AG08396 (cell line): ENCODE measurements around the gene CAPN2.
A peak's percentile ranks its signal among the peaks of the same experiment; 100 is the strongest.

Experiments
- DNase-seq: peaks from one replicate; pipeline ENCODE4 v3.0.0; 2012; ENCODE audit warnings: low spot score, mixed read lengths

The CAPN2 gene

GRCh38 chr1:223761411-223761810 is 49.1 kb downstream of the CAPN2 start:
- no peak for DNase-seq

- no peak for DNase-seq
These were observed 50.9 kb downstream of the CAPN2 start for GRCh38 chr1:223763251-223763650.

- DNase-seq: no peak
These were observed 51.5 kb downstream of the CAPN2 start for GRCh38 chr1:223763881-223764280.

DNA sequence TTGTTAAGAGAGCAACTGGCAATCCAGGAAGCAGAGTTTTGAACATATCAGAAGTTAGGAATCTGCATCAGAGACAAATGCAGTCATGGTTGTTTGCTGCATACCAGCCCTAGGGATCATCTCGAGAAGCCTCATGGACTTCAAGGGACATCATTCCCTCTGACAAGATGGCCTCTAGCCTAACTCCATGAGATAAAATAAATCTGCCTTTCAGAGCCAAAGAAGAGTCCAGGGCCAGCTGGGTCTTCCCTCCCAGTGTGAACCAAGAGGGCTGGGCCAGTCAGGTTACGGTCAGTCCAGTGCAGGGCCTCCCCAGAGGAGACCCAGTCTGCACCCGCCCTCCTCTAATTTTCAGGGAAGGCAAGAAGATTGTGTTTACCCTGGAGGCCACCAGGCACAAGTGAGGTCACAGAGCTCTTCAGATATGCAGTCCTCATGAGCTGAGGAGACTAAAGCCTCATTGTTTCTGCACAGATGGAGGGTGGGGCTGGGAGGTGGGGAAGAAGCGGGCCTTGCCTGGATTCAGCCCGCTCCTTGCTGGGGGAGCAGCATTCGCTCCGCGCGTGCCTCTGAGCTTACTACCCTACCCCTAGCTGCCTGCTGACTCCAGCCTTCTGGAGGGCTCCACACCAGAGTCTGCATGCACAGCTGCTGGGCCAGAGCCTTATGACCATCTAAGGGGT is 52.8 kb downstream of the CAPN2 start:
- DNase-seq: no peak

DNA sequence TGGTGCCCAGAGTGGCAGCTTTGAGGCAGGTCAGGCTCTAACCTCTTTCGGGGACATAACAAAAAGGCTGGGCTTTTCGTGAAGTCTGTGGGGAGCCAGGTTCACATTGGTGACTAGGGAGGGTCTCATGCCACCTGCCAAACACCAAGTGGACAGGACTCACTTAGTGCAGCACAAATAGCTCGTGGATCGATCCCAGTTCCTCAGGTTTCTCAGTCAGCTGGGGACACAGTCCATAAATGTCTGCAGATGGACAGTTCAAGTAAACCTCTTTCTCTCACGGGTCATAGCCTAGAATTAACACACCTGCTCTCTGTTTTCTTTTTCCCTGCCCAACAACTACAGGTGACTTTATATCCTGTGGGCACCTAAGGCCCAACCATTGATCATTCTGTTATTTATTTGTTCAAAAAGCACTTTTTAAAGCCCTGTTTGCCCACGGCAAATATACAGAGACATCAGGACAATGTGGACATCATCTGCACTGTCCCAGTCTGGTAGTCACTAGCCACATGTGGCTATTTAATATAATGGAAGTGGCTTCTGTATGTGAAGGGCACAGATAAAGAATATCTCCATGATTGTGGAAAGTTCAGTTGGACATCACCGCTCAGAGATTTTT is 53.5 kb downstream of the CAPN2 start:
- no peak for DNase-seq

DNA sequence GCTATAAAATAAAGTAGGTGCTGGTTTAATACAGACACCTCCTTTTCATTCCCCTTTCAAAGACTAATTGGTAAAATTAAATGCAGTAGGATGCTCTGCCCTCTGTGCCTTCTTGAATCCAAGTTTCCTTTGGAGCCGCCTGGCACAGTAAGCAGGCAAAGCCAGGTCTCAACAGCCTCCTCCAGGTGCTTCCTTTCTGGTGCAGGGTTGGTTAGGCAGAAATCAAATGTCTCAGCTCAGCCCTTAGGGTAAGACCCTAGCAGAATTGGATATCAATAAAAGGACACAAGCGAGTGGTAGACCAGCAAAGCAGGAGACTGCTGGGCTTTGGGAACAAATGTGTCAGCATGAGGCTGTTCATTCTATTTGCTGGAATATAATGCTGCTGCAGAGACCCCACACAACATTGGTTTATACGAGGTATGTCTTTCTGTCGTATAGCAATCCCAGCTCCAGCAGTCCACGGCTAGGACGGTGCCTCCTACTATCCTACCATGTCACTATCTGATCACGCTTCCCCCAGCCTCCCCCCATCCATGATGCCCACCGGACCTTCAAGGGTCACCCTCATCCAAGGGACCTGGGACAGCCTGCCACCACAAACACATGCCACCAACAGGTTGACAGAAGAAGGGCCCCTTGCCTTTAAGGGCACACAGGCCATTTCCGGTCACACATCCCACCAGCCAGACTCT is 58.4 kb downstream of the CAPN2 start:
- no peak for DNase-seq

GRCh38 chr1:223771469-223771813 is 59.1 kb downstream of the CAPN2 start:
- DNase-seq: no peak

- DNase-seq: peak; percentile 65
These were observed 59.8 kb downstream of the CAPN2 start for GRCh38 chr1:223771814-223772770.

- DNase-seq: no peak
These were observed 60.4 kb downstream of the CAPN2 start for GRCh38 chr1:223772771-223773160.

- DNase-seq: no peak
These were observed 61.9 kb downstream of the CAPN2 start for GRCh38 chr1:223774134-223774814.

GRCh38 chr1:223775054-223775453 is 62.7 kb downstream of the CAPN2 start:
- no peak for DNase-seq

- no peak for DNase-seq
These were observed 63.4 kb downstream of the CAPN2 start for GRCh38 chr1:223775711-223776074.

DNA sequence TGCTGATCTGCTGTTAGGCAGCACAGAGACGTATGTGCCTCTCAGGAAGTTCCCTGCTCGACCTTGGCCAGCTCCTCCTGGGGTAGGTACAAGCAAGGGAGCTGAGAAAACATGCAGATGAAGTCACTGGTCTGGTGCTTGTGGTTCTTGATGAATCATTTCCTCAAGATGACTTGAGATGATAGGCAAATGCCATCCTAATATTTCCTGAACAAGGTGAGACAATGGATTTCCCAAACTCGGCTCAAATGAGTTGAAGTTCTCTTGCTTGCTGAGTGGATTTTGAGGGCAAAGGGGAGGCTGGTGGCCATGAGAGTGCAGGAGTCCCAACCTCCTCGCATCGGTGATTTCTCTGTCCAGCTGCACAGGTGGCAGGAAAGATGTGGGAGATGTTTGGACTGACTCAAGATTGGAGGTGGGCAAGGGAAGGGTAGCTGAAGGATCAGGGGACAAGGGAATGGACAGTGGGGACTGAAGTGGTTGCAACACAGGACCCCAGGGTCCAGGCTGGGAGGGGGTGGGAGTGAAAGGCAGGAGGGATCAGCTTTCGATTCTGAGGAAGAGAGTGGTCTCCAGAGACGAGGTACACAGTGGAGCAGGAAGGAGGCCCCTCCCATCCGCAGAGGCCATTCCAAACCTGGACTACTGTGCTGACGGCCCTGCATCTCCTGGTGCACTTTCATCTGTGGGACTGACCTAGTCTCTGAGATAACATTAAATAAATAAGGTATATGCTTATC is 63.9 kb downstream of the CAPN2 start:
- DNase-seq: no peak

DNA sequence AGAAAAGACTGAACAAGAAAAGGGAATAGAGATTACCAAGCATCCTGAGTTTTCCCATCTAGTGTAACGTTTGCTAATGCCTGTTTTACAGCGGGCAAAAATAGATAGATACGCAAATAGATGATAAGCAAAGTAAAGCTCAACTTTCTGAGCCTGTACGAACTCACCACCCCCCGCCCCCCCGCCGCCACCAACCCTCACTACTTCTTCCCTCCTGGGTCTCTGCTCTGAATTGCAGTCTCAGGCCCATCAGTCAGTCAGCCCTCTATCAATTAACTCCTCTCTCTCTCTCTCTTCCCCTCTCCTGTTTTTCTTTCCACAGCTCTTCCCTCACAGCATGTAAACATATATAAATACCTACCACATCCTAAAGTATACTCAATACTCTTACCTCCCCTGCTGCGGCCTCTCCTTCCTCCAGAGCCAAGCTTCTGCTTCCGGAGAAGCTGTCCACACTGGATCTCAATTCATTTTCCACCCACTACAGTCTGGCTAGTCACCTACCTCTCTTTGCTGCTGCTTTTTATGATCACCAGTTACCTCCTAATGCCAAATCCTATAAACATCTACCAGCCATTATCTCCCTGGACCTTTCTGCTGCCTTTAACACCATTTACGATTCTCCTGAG is 64.6 kb downstream of the CAPN2 start:
- no peak for DNase-seq

DNA sequence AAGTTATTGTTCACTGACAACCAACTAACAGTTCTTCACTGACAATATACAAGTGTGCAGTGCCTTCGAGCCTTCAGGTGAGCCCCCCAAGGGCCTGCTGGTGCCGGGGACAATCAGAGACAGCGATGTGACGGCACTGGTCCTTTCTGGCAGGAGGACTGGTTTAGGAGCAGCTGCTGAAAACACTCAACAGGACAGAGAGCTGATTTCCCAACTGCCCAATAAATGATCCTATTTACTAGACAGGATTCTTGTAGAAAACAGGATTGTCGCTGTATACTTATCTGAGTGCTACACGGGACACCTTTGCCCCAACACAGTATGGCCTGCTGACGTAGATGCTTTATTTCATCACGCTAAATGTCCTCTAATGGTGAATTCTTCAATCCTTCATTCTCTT is 68.0 kb downstream of the CAPN2 start:
- DNase-seq: no peak

DNA sequence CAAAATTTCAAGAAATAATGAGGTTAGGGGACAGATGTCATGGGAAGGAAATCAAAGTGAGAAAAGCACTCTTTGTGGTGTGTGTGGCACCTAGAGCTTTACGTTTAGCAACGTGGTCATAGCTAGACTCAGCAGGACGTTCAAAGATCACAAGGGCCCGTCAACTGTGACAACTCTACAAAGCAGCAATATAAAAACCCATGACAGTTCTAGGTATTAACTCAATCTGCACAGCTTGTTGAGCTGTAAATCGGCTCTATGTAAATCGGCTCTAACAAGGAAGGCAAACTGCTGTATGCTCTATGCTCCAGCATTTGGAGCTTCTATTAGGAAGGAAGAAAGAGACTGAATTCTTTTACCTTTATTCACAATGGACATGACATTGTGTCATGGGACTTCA is 68.6 kb downstream of the CAPN2 start:
- DNase-seq: no peak

- no peak for DNase-seq
These were observed 71.3 kb downstream of the CAPN2 start for GRCh38 chr1:223783676-223784075.

DNA sequence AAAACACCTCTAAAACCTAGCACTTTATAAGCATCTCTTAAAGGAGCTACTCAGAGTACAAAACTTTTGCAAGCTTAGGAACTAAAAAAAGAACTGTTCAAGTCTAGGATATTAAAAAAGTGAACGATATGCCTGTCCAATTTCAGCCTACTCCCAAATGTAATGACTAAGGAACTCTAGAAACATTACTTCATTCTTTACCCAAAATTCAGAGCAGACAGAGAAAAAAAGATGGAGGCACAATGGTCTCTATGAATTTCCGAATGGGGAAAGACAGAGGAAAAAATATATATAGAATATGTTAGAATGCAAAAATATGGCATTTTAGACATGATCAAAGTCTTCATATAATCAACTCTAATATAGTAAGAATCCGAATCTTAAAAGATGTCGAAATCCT is 72.2 kb downstream of the CAPN2 start:
- DNase-seq: no peak

DNA sequence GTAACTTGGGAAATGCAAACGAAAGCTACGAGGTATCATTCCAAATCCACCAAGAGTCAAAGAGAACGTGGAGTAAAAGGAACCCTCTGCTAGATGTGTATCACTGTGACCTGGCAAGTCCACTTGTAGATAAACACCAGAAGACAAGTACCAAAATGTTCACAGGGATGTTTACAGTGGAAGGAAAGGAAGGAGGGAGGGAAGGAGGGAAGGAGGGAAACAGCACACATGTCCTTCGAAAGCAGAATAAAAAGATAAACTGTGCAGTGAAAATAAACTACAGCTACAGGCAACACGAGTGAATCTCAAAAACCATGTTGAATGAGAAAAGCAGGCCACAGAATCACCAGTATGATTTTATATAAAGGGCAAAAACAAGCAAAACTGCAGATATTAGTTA is 73.5 kb downstream of the CAPN2 start:
- DNase-seq: no peak

DNA sequence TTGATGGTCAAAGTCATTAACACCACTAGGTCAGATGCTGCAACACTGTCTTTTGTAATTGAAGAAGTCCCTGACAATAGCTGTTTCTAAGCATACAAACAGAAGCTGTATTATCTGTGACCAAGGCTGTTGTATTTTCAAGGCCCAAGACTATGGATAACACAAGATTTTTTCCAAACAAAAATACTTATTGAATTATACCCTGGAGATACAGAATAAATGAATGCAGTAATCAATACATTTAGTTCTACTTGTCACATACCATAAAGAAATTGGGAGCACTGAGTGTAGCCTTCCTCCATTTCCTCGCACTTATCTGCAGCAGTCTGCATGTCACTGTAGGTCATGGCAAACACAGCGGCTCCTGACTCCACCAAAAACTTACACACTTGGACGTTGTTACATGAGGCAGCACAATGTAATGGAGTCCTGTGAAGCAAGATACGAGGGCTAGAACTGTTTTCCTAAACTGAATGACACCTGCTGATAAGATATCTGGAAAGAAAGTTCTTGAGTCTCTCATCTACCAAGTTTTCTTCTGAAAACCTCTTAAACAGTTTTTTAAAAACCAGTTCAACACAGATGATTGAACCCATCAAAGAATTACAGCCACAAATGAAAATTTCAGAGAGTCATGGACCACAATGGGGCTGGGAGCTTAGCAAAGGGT is 76.5 kb downstream of the CAPN2 start:
- DNase-seq: no peak
